Glomerular visceral epithelial cell (primary cell): ENCODE data around the gene MLLT3.
A peak's percentile ranks its signal among the peaks of the same experiment; 100 is the strongest.

Experiments used
- DNase-seq: peaks from one replicate; pipeline ENCODE4 v3.0.0-alpha.2; 2016; ENCODE audit errors: extremely low spot score

The MLLT3 gene

GRCh38 chr9:20349568-20349967 is 272.7 kb downstream of the MLLT3 start:
- no peak for DNase-seq

DNA sequence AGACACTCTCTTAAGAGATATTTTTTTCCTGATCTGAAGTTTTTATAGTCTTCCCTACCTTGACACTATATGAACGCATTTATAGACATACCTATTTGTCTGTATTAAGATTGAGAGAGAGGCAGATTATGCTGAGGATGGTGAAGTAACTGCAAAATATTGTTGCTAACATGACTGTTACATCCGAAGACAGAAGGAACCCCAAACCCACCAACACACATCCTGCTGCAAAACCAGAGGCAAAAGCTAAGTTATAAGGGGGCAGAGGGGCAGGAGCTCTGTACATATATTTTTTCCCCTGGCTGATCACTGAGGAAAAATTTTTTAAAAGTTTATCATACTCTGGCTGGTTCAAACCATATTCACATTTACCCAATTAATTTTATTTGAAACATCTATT is 279.0 kb downstream of the MLLT3 start:
- no peak for DNase-seq

DNA sequence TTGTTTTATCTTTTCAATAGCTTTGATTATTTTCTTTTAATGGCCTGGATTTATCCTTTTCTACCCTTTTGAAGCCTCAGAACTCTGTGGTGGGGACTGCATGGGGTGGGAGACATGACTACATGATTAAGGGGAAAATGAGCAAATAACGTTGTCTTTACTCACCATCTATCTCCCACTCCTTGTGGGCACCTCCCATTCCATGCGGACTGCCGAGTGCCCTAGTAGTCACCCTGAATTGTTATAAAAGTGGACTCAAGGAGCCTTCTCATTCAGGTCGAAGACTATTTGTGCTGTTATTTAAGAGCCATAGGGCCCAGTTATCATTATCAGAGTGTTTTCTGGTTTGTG is 281.8 kb downstream of the MLLT3 start:
- no peak for DNase-seq

DNA sequence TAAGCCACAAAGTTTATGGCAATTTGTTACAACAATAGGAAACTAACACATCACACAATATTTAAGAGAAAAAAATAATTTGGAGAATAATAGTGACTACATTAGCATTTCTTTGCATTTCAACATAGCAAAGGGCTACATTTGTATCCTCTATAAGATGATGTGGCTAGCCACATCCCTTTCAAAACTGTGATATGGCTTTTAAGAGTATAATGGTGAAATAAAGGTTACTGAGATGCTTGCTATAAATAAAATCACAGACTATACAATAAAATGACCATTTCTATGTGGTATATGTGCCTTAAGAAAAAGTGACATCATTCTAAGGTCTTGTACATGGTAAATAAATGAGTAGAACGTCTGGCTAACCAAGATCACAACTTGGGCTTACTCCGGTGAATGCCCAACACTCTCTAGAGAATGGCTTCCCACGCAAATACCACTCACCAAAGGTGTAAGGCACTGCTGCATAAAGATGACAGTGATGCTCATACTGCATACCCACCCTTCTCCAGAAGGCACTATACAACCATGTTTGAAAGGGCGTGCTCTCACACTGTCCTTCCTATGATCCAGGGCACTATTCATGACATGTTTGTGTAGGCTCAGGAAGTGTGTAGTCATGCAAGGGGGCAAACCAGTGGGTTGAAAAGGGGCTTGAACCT is 286.5 kb downstream of the MLLT3 start:
- DNase-seq = no peak

DNA sequence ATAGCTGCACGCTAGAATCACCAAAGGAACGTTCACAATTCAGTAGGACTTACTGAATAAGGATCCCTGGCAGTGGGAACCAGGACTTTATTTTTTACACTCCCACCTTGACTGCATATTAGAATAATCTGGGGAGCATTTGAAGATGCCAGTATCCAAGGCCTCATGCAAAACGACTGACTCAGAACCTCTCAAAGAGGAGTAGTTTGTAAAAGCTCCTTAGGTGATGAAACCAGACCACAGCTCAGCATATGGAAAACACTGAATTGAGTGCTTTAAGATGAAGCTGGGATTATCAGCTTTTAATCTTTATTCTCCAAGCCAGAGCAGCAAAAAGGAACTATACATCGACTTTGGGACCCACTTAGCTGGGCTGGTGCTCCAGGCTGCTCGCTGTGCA is 288.3 kb downstream of the MLLT3 start:
- DNase-seq = no peak

DNA sequence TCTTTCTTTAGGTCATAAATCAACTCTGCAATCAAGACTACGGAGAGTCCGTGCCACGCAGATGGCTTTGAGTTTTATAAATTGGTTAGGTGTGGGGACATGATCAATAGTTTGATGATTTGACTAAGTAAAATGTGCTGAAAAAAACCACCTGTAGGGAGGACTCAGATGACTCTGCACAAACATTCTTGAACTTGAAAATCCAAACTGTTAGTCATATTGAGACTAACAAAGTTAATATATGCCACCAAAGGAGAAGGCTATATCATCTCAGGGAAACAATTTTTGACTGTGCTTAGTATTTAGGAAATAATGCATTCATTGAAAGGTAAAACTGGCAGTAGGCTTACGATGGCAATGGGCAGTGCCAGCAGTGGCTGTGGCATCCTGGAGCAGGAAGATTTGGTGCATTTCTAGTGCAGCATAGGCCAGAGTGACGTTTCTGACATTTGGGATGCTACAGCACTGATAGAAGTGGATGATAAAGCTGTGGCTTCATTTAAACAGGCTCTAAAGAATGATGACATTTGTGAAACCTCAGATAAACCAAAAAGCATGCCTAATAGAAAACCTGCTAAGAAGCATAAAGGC is 291.1 kb downstream of the MLLT3 start:
- no peak for DNase-seq

DNA sequence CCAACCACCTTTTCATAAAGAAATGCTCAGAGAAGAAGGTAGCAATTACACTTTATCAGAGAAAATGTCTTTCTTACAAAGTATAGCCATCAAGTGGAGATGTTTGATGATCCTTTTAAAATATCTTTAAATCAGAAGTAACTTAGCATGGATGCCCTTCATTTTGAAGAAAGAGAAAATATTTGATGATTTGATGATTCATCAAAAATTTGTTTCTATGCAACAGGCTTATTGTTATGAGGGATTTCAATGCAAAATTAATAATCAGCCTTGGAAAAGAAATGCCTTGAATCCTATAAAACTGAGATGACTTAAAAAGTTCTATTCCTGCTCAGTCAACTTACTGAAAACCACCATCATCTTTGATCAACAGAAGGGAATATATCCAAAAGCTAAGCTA is 291.6 kb downstream of the MLLT3 start:
- DNase-seq = no peak

GRCh38 chr9:20326516-20326915 is 295.8 kb downstream of the MLLT3 start:
- DNase-seq = no peak

DNA sequence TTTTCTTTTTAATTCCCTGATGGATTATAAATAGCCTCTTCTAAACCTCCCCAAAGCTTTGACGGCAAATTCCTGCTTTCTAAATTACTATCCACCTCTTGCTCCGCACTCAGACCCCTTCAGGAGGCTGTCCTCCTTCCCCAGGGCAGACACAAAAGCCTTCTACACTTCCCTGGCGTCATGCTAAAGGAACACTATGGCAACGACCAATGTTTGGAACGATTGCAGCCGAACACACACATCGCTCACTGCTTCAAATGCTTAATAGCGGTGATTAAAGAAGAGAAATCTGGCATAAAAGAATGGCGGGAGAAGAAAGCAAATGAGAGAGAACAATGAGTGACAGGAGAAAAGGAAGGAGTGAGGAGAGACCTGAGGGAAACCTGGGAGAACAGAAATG is 297.3 kb downstream of the MLLT3 start:
- DNase-seq = no peak

- no peak for DNase-seq
Measured at GRCh38 chr9:20322212-20322611, 300.1 kb downstream of the MLLT3 start.

DNA sequence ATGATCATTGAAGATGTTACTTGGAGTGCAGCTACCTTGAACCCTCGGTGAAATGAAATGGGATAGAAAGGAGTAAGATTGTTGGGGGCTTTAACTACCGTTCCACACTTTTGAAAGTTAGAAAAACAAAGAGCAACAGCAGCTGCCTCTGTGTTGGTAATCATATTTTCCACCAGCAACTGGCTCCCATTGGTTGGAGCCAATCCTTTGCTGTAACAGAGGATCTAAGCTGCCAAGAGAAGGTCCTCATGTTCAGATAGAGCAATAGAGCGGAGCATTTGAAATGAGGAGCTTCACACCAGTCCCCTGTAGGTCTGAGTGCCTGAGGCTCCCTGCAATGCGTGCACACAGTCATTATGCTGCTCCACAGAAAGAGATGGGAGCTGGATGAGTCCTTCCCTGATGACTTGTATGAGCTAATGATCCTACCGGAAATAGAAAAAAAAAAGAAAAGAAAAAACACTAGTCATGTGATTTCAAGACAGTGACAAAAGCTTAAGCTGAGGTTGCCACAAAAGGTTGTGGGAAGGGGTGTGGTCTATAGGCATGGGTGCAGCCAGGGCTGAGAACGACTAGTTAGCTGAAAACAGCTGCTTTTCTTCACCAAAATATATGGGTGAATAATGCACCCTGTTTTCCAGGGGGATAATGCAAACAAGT is 300.7 kb downstream of the MLLT3 start:
- DNase-seq = no peak

GRCh38 chr9:20320921-20321320 is 301.4 kb downstream of the MLLT3 start:
- no peak for DNase-seq

DNA sequence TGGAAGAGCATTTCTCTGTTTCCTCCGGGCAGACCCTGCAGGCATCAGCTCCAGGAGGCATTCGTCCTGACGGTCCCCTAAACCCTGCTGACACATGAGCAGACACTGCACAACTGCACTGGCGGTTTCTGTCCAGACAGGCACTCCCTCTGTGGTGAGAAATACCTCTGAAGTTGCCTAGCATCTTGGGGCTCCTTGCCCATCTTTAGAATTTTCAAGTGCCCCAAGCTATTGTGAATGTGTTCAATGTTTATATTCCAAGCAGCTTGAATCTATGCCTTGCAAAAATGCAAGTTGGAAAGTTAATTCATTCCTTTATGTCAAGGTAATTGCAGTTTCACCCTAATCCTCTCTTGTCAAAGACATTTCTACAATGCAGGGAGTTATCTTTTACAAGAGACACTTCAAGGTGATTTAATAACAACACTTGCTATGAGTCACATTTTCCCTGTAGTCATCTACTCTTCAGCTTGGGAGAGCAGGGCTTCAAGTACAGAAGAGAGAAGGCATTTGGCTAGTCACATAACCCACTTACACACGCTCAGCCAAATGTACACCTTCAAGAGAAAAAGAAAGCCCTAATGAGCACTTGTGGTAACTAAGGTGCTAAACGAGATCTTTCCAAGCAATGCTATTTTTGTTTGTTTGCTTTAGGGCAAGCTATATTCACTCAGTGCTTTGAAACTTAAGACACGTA is 302.5 kb downstream of the MLLT3 start:
- peak; percentile 8 for DNase-seq

- no peak for DNase-seq
Measured at GRCh38 chr9:20319241-20319640, 303.1 kb downstream of the MLLT3 start.

DNA sequence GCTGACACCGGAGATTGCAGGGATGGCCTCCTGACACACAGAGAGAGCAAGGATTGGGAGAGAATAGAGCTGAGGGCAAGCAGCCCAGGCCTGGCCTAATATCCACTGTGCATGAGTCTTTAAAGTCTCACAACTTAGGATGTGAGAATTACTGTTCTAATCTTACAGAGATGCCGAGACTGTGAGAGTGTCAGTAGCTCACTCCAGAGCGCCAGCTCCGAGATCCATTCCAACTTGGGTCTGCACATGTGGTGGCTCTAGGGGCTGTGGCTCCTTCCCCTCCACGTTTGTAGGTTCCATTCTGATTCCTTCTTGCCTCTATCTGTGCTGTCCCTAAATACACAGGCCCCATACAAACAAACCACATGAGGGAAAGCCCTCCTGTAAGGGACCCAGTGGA is 304.6 kb downstream of the MLLT3 start:
- no peak for DNase-seq

GRCh38 chr9:20316372-20316771 is 305.9 kb downstream of the MLLT3 start:
- no peak for DNase-seq

GRCh38 chr9:20315677-20316076 is 306.6 kb downstream of the MLLT3 start:
- no peak for DNase-seq

DNA sequence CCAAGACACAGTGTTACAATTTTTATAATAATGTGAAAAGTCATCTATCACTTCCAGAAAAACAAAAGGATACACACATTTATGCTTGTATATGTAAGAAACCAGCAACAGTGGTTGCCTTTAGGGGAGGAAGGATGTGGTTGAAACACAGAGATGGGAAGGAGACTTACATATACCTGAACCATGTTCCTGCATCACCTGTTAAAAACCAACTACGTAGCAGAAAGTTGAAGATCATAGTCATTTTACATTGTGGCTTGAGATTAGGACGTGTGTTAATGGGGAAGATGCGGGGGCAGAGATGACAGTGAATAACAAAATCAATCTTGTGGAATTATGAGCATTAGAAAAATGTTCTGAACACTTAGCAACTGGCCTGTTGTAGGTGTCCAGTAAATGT is 307.3 kb downstream of the MLLT3 start:
- DNase-seq = no peak

GRCh38 chr9:20313415-20313814 is 308.9 kb downstream of the MLLT3 start:
- DNase-seq = no peak

- DNase-seq = peak; percentile 17
Measured at GRCh38 chr9:20312732-20313131, 309.6 kb downstream of the MLLT3 start.

- DNase-seq = no peak
Measured at GRCh38 chr9:20310024-20310423, 312.3 kb downstream of the MLLT3 start.

GRCh38 chr9:20309124-20309523 is 313.2 kb downstream of the MLLT3 start:
- no peak for DNase-seq

DNA sequence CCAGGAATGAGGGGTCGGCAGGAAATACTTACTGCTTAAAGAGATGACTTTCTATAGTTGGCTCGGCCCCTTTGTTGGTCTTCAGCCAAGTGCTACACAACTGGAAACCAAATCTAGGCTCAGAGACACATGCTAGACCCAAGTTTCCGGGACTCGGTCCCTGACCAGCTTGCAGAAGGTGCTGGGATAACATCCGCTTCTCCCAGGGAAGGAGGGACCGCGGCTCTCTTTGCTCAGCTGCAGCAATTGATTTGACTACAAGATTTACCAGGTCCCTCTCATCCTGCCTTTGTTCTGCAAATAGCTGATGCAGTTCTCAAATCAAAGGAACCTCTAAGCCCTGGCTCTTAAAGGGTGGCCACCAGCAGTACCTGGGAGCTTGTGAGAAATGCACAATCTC is 314.7 kb downstream of the MLLT3 start:
- DNase-seq = no peak
